Heart right ventricle (tissue), 16 donors: Measurements from ENCODE around the gene RFXANK. TPM values are rescaled to one million over a fixed set of nuclear protein-coding genes. Genes with fewer than 3 reads are reported as not detected.
A peak's percentile ranks its signal among the peaks of the same experiment; 100 is the strongest.

Experiments
- ATAC-seq, 8 donors: fragments of 200-7000 bp; cut with Tn5 transposase; one replicate each; pipeline ENCODE4 v1.9.1; 2020; ENCODE audit warnings: mild to moderate bottlenecking in 8 of 8, moderate library complexity in 8 of 8, moderate number of reproducible peaks in 1 of 8
- DNase-seq, 2 donors: peaks; one replicate each; pipeline ENCODE4 v3.0.0-alpha.2; 2020
- H3K27ac ChIP-seq, 10 donors: fragments of 200-600 bp; sonication (generic) in 2 of 10; one replicate each; pipeline versions ENCODE4 v1.5.0 to v1.8.0; 2020 to 2022; ENCODE audit warnings: mild to moderate bottlenecking in 3 of 10
- H3K27me3 ChIP-seq, 7 donors: fragments of 200-600 bp; one replicate each; pipeline ENCODE4 v1.8.0; 2021 to 2022; ENCODE audit warnings: mild to moderate bottlenecking in 2 of 7
- H3K36me3 ChIP-seq, 9 donors: fragments of 200-600 bp; sonication (generic) in 1 of 9; one replicate each; pipeline versions ENCODE4 v1.5.0 to v1.8.0; 2020 to 2022; ENCODE audit warnings: mild to moderate bottlenecking in 2 of 9
- H3K4me1 ChIP-seq, 9 donors: fragments of 200-600 bp; sonication (generic) in 1 of 9; one replicate each; pipeline versions ENCODE4 v1.5.0 to v1.8.0; 2020 to 2022; ENCODE audit warnings: mild to moderate bottlenecking in 4 of 9
- H3K4me3 ChIP-seq, 10 donors: fragments of 200-600 bp; sonication (generic) in 2 of 10; one replicate each; pipeline versions ENCODE4 v1.5.0 to v1.8.0; 2020 to 2022; ENCODE audit warnings: mild to moderate bottlenecking in 7 of 10, moderate library complexity in 2 of 10
- H3K9me3 ChIP-seq, 11 donors: fragments of 200-600 bp in 10 of 11; sonication (generic) in 2 of 11; one replicate each; pipeline versions ENCODE4 v1.5.0 to v1.8.0; 2013 to 2022; ENCODE audit warnings: mild to moderate bottlenecking in 2 of 11, control low read depth in 1 of 11, moderate library complexity in 1 of 11
- CTCF ChIP-seq, 9 donors: fragments of 200-600 bp; sonication (generic) in 2 of 9; IDR thresholded peaks; one replicate each; pipeline versions ENCODE4 v1.5.0 to v1.8.0; 2021 to 2022; ENCODE audit warnings: antibody characterized with exemption in 9 of 9, mild to moderate bottlenecking in 5 of 9, moderate library complexity in 1 of 9
- WGBS, 2 donors: extraction: QIAGEN DNeasy Blood & Tissue Kit; methylation state at CpG; one replicate each; pipeline ENCODE4 v1.1.7; 2013; ENCODE audit warnings: inconsistent platforms in 1 of 2; 5-methylcytosine and 5-hydroxymethylcytosine counted together
- intact Hi-C, 10 donors: fragments of 100-400 bp; cut with DNase I; formaldehyde crosslinking; loops; one replicate each; pipeline versions ENCODE4 v1.11.1 to v1.14.2; 2022
- polyA plus RNA-seq, 2 donors: library from polyadenylated mRNA; stranded (reverse); fragments of 200-250 nt; gene quantifications; one replicate each; pipeline ENCODE4 v1.2.3, GENCODE V29; 2013
- total RNA-seq, 10 donors: library from RNA; stranded (reverse); fragmentation: NEBNext Ultra II Directional in 3 of 10; extraction: Animal tissue kit (Norgen Biotek cat#: 25700) in 3 of 10; gene quantifications; one replicate each; pipeline versions ENCODE4 v1.2.1 to v1.2.4, GENCODE V29; 2021 to 2023
- donor health status: Arrhythmogenic right ventricular cardiomyopathy.
- donor health status: ischemic (EF 13 %, LVEDD 7.1; RV severe dilation, severe dysfunction).
- donor health status: healthy with polysubstance abuse.
- donor health status: DM: no; HTN: yes; CAD: no.
- donor health status: DM: no; HTN: no; CAD: no.
- donor health status: ischemic (EF 25% LVEDD 6.9; RV normal size, moderate dysfunction).
- donor health status: ischemic (EF 25% LVEDD 5.7; RV mildly dilated, moderate dysfunction).
- donor health status: healthy.
- donor health status: DM: yes; HTN: yes; CAD: no.
- donor health status: Ischemic cardiomyopathy.
- donor health status: ischemic (EF 35%, LVEDD 5.7; RV mildly dilated, moderate dysfunction).
- donor health status: nonischemic (EF 11% LVEDD 7.7; RV severe dilation, severe dysfunction).
- donor health status: DM: yes; HTN: yes; CAD: no.
- donor health status: PGD.
- donor health status: ischemic (EF 29% LVEDD 5.4; RV normal size, mild dysfunction).
- donor health status: nonischemic (EF 23%, LVEDD 6.1; RV moderate dilation, normal function).

Gene RFXANK
- total and polyA plus RNA-seq, 12 donors = 30.6 to 109 (median 37.5) TPM

DNA sequence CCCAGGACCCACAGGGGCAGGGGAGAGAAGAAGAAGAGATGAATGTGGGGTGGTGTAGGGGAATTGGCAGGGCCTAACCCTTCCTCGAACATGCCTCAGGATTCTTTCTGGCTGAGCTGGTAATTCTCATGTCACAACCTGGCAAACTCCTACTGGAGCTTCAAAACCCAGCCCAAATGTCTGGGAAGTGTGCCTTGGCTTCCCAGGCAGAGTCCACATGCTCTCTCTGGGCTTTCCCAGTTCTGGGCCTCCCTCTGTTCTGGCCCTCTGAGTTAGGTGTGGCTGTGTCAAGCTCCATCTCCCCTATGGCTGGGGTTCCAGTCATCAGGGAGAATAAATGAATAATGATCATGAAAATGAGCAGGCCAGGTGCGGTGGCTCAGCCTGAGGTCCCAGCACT lies 42.6 kb upstream of the RFXANK start:
- no peak for TF ChIP-seq CTCF (IDR thresholded peaks at IDR 0.05)
- H3K27me3 ChIP-seq = no peaks in the 10 kb centered on the region
- no peak overlapping the region for H3K27ac ChIP-seq
- DNase-seq (no peak), ATAC-seq (no peak)
- peaks cover 0 to 4% (median 0%) of the 10 kb centered on the region in 11 donors for H3K9me3 ChIP-seq
- H3K4me1 ChIP-seq = peaks cover 0 to 9% (median 4%) of the 10 kb centered on the region in 9 donors
- intact Hi-C loops = loop anchor here in 4 of 10 donors (5.0 to 10.0 kb wide), 4 partner anchors 73 to 195 kb away; no protein-coding TSS in a partner anchor
- H3K36me3 ChIP-seq = peaks cover 0 to 33% (median 0%) of the 10 kb centered on the region in 9 donors
- WGBS, 2 donors = 94 to 95% methylated on average over 2 of the region's 2 CpGs
- H3K4me3 ChIP-seq = no peak overlapping the region

- H3K4me1 ChIP-seq = no peaks in the 10 kb centered on the region
- no peak overlapping the region for H3K4me3 ChIP-seq
- TF ChIP-seq CTCF (IDR thresholded peaks at IDR 0.05) = no peak
- peaks cover 0 to 13% (median 0%) of the 10 kb centered on the region in 11 donors for H3K9me3 ChIP-seq
- no peak for ATAC-seq
- DNase-seq = no peak
- no peaks in the 10 kb centered on the region for H3K27me3 ChIP-seq
- intact Hi-C loops = no loop called here
- peaks cover 0 to 36% (median 3%) of the 10 kb centered on the region in 9 donors for H3K36me3 ChIP-seq
- WGBS, 2 donors = 80 to 83% methylated on average over 11 of the region's 11 CpGs
- no peak overlapping the region for H3K27ac ChIP-seq
Measured at GRCh38 chr19:19151418-19151817, 40.6 kb upstream of the RFXANK start.

- H3K9me3 ChIP-seq = peaks cover 0 to 10% (median 0%) of the 10 kb centered on the region in 11 donors
- peaks cover 0 to 32% (median 6%) of the 10 kb centered on the region in 9 donors for H3K36me3 ChIP-seq
- ATAC-seq (peak in 7 of 8 donors; percentile 33 to 62 (median 52)), DNase-seq (peak in 1 of 2 donors; percentile 36)
- no peak overlapping the region for H3K4me3 ChIP-seq
- no peak for TF ChIP-seq CTCF (IDR thresholded peaks at IDR 0.05)
- H3K27me3 ChIP-seq = no peaks in the 10 kb centered on the region
- WGBS, 2 donors = 63 to 66% methylated on average over 13 of the region's 13 CpGs
- peak overlapping the region in 4 of 10 donors; percentile 6 to 50 (median 18) for H3K27ac ChIP-seq
- no peaks in the 10 kb centered on the region for H3K4me1 ChIP-seq
- intact Hi-C loops = no loop called here
Measured at GRCh38 chr19:19152668-19153384, 39.2 kb upstream of the RFXANK start.

DNA sequence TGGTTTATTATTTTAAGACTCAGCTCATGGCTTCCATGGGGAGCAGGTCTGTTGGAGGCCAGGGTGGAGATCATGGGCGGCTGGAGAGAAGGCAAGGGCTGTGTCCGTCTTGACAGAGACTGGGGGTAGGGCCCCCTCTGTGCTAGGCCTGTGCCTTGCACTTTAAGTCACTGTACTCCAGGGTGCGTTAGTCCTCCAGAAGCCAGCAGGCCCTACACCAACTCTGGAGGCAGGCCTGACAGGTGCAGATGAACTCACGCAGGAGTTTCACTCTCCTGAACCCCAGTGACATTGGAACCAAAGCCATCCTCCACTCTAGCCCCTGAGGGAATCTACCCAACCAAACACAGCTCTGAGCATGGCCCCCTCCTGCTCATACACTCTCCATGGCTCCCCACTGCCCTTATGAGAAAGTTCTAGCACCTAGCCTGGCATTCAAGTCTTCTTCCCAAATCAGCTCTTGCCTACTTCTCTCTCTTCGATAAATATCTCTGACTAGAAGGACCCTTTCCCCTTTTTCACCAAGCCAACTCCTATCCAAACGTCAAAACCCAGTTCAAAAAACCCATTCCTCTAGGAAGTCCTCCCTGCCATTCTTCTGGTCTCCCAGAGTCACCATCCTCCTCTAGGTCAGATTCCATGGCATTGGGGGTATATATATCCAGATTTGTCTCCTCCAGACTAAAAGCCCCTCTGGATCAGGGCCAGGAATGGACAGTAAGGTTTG lies 37.1 kb upstream of the RFXANK start:
- WGBS, 2 donors = 87 to 94% methylated on average over 6 of the region's 6 CpGs
- Histone ChIP-seq H3K4me3 (no peak overlapping the region), H3K9me3 (peaks cover 0 to 10% (median 0%) of the 10 kb centered on the region in 11 donors), H3K36me3 (peaks cover 0 to 17% (median 0%) of the 10 kb centered on the region in 9 donors), H3K4me1 (no peaks in the 10 kb centered on the region), H3K27ac (no peak overlapping the region), H3K27me3 (peaks cover 0 to 4% (median 0%) of the 10 kb centered on the region in 7 donors)
- intact Hi-C loops = no loop called here
- no peak for ATAC-seq
- TF ChIP-seq CTCF (IDR thresholded peaks at IDR 0.05) = no peak
- no peak for DNase-seq
